ENCODE measurements around the gene MYH9. TPM values are rescaled to one million over a fixed set of nuclear protein-coding genes. Genes with fewer than 3 reads are reported as not detected.

Gene MYH9
- total RNA-seq, 1 experiment from 2014 or later, result 258 TPM

GRCh38 chr22:36358533-36359469 lies 29.0 kb downstream of the MYH9 start:
- Histone ChIP-seq H3K4me2 (ENCODE audit: low read length) (peak overlapping the region; percentile 62), H3K27me3 (ENCODE audit: insufficient read depth, low read length) (no peaks in the 10 kb centered on the region), H4K20me1 (ENCODE audit: insufficient read depth) (peaks cover 10% of the 10 kb centered on the region; the same call in 1 of the 2 replicates), H3K9me3 (ENCODE audit: control insufficient read depth in 1 of 2, insufficient read depth in 1 of 2, low read depth in 1 of 2, low read length in 2 of 2) (no peaks in the 10 kb centered on the region), H3K4me3 (replicated peaks in 1 of 2; ENCODE audit: low read depth in 1 of 2, low read length in 2 of 2) (0 out of 4 replicates have a peak overlapping the region, but pooled peaks of 1 of the 2 experiments have one; percentile 19), H3K27ac (ENCODE audit: low read depth, low read length) (peak overlapping the region; percentile 43; the same call in 1 of the 2 replicates), H3K9me2 (ENCODE audit: insufficient read depth) (no peaks in the 10 kb centered on the region), H3K9ac (ENCODE audit: low read length) (peak overlapping the region; percentile 9; the same call in 1 of the 2 replicates), H3K79me2 (ENCODE audit: insufficient read depth, low read length) (peaks cover 98% of the 10 kb centered on the region), H3K36me3 (ENCODE audit: control insufficient read depth in 1 of 2, insufficient read depth in 2 of 2, low read length in 2 of 2) (no peaks in the 10 kb centered on the region), H2AFZ (ENCODE audit: low read depth, low read length, poor library complexity, severe bottlenecking) (no peak overlapping the region), H3K4me1 (ENCODE audit: control insufficient read depth in 1 of 2, insufficient read depth in 2 of 2, low read length in 2 of 2) (peaks cover 58 to 94% of the 10 kb centered on the region in 2 experiments)
- TF ChIP-seq REST (IDR thresholded peaks at IDR 0.05; ENCODE audit: low read depth), result no peak
- TF ChIP-seq JUND (IDR thresholded peaks at IDR 0.05), result peak; percentile 14; the same call in 1 of the 2 replicates
- TF ChIP-seq TCF7L2 (IDR thresholded peaks at IDR 0.05; ENCODE audit: borderline replicate concordance, extremely low read depth, insufficient read depth, insufficient read length), result no peak
- ATAC-seq, result peak; percentile 69
- ChIA-PET CTCF (no interaction called here), POLR2A (no interaction called here), RAD21 (ENCODE audit: low non-redundant PET in 1 of 2, low total read pairs in 2 of 2, uncharacterized antibody in 2 of 2, unreplicated experiment in 2 of 2) (no interaction called here)
- DNase-seq (ENCODE audit: low read depth, low spot score), result no peak
- intact Hi-C loops (cut with micrococcal nuclease), result no loop called here
- BruUV-seq (replicated peaks), result no TSS peak

Measured in HCT116 (cell line).